Stimulated activated CD8-positive, alpha-beta memory T cell treated with anti-CD3 and anti-CD28 coated beads, Interleukin-4, amount 100 ng/mL, for 1 hour (primary cell): ENCODE data around the gene MORC2.

Experiments used
- DNase-seq, 2 donors: peaks; one replicate each; pipeline ENCODE4 v3.0.0-alpha.2; 2020; ENCODE audit warnings: low read depth in 2 of 2, low spot score in 1 of 2

The MORC2 gene

GRCh38 chr22:30921108-30921507 is 47.5 kb downstream of the MORC2 start:
- no peak for DNase-seq

DNA sequence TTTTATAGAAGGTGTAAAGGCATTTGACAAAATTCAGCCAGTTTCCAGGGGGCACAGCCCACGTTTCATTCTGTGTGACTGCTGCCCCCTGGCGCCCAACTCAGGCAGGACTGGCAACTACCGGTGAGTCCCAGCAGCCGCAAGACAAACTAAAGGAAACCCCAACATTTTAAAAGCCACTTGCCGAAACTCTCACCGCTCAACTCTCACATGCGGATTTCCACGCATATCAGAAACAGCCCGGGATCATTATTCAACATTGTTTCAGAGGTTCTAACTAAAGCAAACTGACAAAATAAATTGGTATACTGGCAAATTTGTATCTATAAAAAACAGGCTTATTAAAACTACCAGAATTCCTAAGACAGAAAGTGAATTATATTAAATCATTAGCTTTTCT is 48.2 kb downstream of the MORC2 start:
- DNase-seq, result peak; percentile 67 to 75

DNA sequence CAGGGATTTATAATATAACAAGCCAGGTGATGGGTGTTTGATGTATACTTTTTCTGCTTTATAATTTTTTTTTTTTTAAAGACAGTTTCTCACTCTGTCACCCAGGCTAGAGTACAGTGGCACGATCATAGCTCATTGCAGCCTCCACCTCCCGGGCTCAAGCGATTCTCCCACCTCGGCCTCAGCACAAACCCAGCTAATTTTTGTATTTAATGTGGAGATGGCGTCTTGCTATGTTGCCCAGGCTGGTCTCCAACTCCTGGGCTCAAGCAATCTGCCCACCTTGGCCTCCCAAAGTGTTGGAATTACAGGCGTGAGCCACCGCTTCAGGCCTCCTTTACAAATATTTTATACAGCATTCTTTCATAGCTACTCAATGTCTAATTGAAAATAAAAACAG is 48.6 kb downstream of the MORC2 start:
- no peak for DNase-seq

DNA sequence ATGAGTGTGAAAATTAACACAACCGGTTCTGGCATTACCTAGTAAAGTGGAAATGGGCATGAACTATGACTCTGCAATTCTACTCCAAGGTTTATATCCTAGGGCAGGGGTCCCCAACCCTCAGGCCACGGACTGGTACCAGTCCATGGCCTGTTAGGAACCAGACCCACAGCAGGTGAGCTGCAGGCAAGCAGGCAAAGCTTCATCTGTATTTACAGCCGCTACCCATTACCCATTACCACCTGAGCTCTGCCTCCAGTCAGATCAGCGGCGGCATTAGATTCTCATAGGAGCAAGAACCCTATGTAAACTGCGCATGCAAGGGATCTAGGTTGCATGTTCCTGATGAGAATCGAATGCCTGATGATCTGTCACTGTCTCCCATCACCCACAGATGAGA is 49.8 kb downstream of the MORC2 start:
- no peak for DNase-seq

GRCh38 chr22:30910358-30910757 is 58.2 kb downstream of the MORC2 start:
- DNase-seq, result no peak

- DNase-seq, result no peak
Observed at GRCh38 chr22:30909306-30909705, 59.3 kb downstream of the MORC2 start.

DNA sequence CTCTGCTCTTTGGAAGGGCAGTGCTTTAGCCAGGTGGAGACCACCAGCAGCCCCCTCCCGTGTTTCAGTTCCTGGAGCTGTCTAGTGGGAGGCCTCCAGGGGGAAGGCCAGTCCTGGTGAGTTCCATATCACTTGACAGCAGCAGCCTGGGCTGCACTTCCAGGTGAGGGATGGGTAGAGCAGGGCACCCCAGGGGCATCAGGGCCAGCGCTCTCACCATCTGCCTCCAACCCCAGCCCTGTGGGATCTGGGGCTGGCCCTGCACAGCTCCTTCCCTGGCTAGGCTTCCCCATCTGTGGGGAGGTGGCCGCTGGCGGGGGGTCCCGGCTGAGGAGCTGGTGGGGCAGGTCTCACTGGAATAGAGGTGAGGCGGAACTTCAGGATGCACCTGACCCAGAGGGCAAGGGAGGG is 60.5 kb downstream of the MORC2 start:
- DNase-seq, result no peak

DNA sequence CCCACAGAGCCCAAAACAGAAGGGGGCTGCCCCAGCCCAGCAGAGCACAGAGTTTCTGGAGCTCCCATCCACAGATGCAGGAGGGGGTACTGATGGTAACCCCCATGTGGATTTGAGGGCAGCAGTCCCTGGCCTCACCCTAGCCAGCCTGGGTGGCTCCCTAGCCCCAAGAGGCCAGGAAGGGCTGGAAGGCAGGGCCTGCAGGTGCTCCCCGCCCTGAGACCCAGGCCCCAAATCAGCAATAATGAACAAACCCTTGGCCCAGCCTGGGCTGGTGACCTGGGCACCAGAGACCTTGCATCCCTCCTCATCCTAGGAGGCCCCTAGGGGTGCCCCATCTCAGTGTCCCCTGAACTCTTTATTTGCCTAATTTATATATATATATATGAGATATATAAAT is 61.6 kb downstream of the MORC2 start:
- no peak for DNase-seq

GRCh38 chr22:30906411-30906810 is 62.2 kb downstream of the MORC2 start:
- DNase-seq, result no peak

GRCh38 chr22:30905696-30906341 is 62.8 kb downstream of the MORC2 start:
- DNase-seq, result no peak

DNA sequence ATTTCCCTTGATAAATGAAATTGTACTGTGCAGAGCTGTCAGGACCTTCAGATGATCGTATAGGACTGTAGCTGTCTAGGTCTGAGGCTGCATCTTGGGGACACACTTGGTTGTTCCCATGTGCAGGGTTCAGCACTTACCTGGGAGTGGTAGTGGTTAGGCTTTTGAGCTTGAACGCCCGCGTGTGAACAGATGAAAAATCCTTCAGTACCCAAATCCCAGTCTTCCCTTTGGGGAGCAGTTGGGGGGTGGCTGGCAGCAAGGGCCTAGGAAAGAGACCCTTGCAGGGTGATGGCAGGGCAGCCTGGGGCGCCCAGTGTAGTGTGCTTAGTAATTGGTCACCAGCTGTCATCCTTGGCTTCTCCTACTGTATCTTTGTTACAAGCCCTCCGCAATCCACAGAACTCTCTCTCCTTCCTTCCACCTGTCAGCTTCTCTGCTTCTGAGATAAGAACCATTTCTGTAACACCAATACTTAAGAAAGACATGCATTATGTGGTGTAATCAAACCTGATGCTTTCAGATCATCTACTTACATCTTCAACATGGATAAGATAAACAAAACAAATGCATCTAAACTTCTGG is 64.6 kb downstream of the MORC2 start:
- DNase-seq, result no peak

GRCh38 chr22:30902496-30903357 is 65.8 kb downstream of the MORC2 start:
- no peak for DNase-seq

DNA sequence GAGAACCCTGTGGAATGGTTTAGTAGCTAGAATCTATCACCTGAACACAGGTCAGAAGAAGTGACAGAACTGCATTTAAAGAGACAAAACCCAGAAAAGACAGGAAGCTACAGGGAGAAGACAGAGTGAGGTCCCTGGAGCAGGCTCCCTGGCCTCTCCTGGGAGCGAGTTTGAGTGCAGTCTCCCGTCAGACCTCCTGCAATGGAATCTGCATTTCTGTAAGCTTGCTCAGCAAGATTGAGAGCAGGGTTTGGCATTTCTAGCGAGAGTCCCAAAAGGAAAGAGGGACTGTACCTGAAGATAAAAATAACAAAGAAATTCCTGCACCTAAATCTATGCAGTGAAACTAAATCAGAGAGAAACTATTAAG is 74.2 kb downstream of the MORC2 start:
- no peak for DNase-seq

GRCh38 chr22:30893434-30894370 is 74.9 kb downstream of the MORC2 start:
- no peak for DNase-seq

GRCh38 chr22:30892731-30893221 is 75.8 kb downstream of the MORC2 start:
- DNase-seq, result no peak

- no peak for DNase-seq
Observed at GRCh38 chr22:30892286-30892685, 76.3 kb downstream of the MORC2 start.

- DNase-seq, result no peak
Observed at GRCh38 chr22:30891781-30892180, 76.8 kb downstream of the MORC2 start.

DNA sequence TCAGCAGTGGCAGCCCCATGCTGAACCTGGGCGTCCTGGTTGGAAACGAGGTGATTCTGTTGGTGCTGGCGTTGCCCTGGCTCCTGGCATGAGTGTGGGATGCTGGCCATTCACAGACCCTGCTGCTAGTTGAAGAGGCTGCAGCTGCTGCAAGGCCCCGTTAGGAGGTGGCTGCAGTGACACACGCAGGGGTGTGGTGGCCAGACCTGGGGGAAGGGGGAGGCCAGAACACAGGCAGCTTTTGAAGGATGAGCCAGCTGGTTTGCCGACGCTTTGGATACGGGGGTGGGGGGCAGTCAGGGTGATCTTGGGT is 77.2 kb downstream of the MORC2 start:
- DNase-seq, result no peak

GRCh38 chr22:30890686-30891442 is 77.7 kb downstream of the MORC2 start:
- no peak for DNase-seq

DNA sequence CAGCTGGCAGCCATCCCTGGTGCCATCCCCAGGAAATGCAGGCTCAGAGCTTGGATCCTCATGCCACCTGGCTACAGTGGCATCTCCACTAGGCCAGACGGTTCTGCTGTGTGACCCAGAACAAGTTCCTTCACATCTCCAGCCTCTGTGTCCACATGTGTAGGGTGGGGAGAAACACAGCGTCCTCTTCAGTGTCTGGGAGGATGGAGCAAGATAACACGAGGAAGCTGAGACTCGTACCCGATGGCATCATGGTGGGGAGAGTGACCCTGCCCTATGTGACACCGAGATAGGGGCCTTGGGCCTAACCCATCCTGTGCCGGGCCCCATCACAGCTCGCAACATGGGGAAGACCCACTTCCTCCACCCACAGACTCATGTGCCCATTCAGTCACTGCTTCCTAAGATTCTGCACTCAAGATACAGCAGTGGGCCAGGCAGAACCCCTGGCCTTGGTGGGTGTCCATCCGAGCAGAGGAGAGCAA is 78.5 kb downstream of the MORC2 start:
- DNase-seq, result no peak
